NCI-H446 treated with DMSO at 0.1 percent for 48 hours (cell line): Measurements from ENCODE around the gene LRMDA.
A peak's percentile ranks its signal among the peaks of the same experiment; 100 is the strongest.
"Not testable (repeated sequence)": the region's sequence is repeated elsewhere in the genome, so short reads cannot be mapped to it uniquely, and the experiment has no call there.

Experiments
- DNase-seq: peaks from one replicate; lab custom pipeline; 2025; lab: John Stamatoyannopoulos, UW

Gene LRMDA

GRCh38 chr10:75508239-75508813 lies 76.9 kb downstream of the LRMDA start:
- DNase-seq = peak; percentile 9

- DNase-seq = no peak
Observed at GRCh38 chr10:75508814-75509306, 77.4 kb downstream of the LRMDA start.

- DNase-seq = no peak
Observed at GRCh38 chr10:75509706-75510105, 78.3 kb downstream of the LRMDA start.

- no peak for DNase-seq
Observed at GRCh38 chr10:75511011-75511410, 79.6 kb downstream of the LRMDA start.

GRCh38 chr10:75512203-75512933 lies 80.9 kb downstream of the LRMDA start:
- no peak for DNase-seq

- DNase-seq = no peak
Observed at GRCh38 chr10:75513292-75513885, 82.0 kb downstream of the LRMDA start.

GRCh38 chr10:75514830-75515229 lies 83.4 kb downstream of the LRMDA start:
- DNase-seq = no peak

- DNase-seq = not testable (repeated sequence)
Observed at GRCh38 chr10:75516154-75516553, 84.7 kb downstream of the LRMDA start.

- not testable (repeated sequence) for DNase-seq
Observed at GRCh38 chr10:75519213-75519612, 87.8 kb downstream of the LRMDA start.

GRCh38 chr10:75521194-75521829 lies 89.9 kb downstream of the LRMDA start:
- not testable (repeated sequence) for DNase-seq

- no peak for DNase-seq
Observed at GRCh38 chr10:75525067-75525466, 93.6 kb downstream of the LRMDA start.

- DNase-seq = no peak
Observed at GRCh38 chr10:75525646-75526045, 94.2 kb downstream of the LRMDA start.

- DNase-seq = no peak
Observed at GRCh38 chr10:75527542-75527941, 96.1 kb downstream of the LRMDA start.

GRCh38 chr10:75528392-75528791 lies 97.0 kb downstream of the LRMDA start:
- no peak for DNase-seq

GRCh38 chr10:75530299-75530698 lies 98.9 kb downstream of the LRMDA start:
- no peak for DNase-seq

- DNase-seq = no peak
Observed at GRCh38 chr10:75531571-75532031, 100.2 kb downstream of the LRMDA start.

- no peak for DNase-seq
Observed at GRCh38 chr10:75532253-75532924, 101.0 kb downstream of the LRMDA start.

- no peak for DNase-seq
Observed at GRCh38 chr10:75538144-75538543, 106.7 kb downstream of the LRMDA start.

- no peak for DNase-seq
Observed at GRCh38 chr10:75538765-75539164, 107.3 kb downstream of the LRMDA start.

- DNase-seq = no peak
Observed at GRCh38 chr10:75540357-75540966, 109.0 kb downstream of the LRMDA start.

GRCh38 chr10:75540981-75541380 lies 109.6 kb downstream of the LRMDA start:
- DNase-seq = no peak

GRCh38 chr10:75541411-75541810 lies 110.0 kb downstream of the LRMDA start:
- no peak for DNase-seq
